ENCODE results near the gene PRIM2.
"Not testable (repeated sequence)": the region's sequence is repeated elsewhere in the genome, so short reads cannot be mapped to it uniquely, and the experiment has no call there.

PRIM2 gene

DNA sequence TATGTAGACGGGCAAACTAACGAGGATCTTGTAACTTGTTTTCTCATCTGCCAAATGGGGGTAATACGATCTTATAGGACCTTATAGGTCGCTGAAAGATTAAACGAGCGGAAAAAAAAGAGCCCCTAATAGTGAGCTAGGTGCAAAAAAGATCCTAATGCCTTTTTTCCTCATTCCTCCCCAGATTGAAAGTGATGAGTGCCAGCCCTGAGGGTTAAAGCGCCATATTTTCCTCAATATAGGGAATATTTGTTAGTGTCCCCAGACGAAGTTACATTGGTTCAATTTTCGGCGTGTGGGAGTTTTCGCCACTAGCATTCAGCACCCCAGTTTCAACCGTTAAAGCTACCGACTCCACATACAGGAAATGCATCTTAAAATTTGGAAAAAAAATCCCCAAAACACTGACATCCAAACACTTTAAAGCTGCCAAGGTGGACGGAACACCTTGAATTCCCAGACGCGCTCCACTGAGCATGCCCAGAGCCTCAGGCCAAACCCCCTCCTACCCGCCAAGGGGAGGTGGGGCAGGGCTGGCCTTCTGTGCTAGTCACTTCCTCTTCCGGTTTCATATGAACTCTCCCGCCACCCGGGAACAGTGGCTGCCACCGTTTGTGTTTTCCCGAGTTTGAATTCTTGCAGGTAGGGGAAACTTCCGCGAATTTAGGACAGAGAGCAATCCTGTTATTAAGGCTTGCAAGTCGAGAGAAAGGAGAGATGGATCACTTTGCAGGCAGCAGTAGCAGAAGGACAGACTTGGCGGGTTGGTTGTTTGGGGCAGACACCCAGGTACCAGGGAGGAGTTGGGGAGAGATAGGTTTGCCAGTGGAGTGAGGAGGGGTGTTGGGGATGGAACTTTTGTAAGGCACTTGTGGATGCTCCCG is at the start of gene PRIM2:
Gene PRIM2 (plus strand): TSS at position 571 of the 884 bp plus-strand sequence. CDS start 816 bp downstream, outside the sequence.
- peak; percentile 92 for DNase-seq (ENCODE audit: low read depth)

GRCh38 chr6:57268294-57268640 is 49.2 kb upstream of the PRIM2 start:
- no peak for DNase-seq (ENCODE audit: low read depth)

DNA sequence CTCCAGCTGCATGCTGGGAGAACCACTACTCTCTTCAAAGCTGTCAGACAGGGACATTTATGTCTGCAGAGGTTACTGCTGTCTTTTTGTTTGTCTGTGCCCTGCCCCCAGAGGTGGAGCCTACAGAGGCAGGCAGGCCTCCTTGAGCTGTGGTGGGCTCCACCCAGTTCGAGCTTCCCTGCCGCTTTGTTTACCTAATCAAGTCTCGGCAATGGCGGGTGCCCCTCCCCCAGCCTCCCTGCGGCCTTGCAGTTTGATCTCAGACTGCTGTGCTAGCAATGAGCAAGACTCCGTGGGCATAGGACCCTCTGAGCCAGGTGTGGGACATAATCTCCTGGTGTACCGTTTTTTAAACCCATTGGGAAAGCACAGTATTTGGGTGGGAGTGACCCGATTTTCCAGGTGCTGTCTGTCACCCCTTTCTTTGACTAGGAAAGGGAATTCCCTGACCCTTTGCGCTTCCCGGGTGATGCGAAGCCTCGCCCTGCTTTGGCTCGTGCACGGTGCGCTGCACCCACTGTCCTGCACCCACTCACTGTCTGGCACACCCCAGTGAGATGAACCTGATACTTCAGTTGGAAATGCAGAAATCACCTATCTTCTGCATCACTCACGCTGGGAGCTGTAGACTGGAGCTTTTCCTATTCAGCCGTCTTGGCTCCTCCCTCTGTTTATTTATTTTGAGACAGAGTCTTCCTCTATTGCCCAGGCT is 43.2 kb upstream of the PRIM2 start:
- not testable (repeated sequence) for DNase-seq (ENCODE audit: low read depth)

DNA sequence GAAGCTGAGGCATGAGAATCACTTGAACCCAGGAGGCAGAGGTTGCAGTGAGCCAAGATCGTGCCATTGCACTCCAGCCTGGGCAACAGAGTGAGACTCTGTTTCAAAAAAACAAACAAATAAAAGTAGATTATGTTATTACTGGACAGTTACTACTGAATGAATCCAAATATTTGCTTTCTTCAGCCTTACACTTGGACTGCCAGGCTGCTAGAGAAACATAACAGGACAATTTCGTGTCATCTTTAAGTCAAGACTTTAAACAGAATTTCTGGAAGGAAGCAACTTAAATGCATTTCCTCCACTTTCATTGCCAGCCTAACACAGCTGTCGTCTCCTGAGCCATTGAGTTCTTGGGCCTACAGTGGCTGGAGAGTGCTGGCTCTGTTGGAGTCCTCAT is 42.0 kb upstream of the PRIM2 start:
- no peak for DNase-seq (ENCODE audit: low read depth)

DNA sequence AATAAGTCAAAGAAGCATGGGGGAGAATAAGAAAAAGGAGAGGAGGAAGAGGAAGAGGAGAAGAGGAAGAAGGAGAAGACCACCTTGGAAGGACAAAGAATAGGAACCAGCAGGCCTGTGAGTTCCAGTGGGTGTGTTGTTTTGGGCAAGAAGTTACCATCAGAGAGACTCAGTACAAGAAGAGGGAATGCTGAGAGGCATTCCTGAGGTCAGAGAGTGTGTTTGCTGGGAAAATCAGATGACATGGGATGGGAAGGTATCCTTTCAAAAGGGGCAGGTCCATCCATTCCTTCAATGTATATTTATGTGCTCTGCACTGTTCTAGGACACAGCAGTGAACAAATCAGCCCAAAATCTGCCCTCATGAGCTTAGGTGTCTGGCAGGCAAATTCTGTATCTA is 40.5 kb upstream of the PRIM2 start:
- no peak for DNase-seq (ENCODE audit: low read depth)

DNA sequence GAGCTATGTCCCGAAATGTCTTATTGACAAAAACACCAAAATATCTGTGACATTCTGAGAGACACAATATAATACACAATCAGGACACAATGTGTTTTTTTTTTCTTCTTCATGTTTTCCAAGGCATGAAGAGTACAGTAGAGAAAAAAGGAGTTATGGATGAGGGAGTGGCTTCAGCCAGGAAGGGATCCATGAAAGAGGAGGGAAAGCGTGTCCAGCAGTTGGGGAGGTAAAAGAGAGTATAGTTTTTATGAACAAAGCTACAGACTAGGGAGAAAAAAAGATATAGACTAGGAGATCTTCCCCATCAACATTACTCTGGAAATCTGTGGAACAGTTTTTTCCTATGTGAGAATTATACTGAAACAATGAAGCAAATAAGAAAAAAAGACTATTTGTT is 38.9 kb upstream of the PRIM2 start:
- no peak for DNase-seq (ENCODE audit: low read depth)

- no peak for DNase-seq (ENCODE audit: low read depth)
These were observed 38.4 kb upstream of the PRIM2 start for GRCh38 chr6:57279013-57279412.

DNA sequence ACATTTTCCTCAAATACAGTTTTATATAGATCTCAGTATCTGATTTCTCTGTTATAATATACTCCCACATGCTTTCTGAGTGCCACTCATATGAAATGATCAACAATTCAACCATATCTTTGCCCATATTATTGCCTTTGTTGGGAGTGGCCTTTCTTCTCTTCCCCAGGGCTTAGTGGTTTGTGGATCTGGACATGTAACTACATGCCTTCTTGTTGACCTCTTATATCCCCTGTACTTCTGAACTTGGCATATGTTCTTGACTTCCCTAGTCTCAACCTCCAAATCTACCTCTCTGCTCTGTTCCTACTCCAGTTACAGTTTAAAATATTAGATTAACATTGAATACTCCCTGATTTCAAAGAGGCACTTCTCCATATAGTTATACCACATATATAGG is 34.3 kb upstream of the PRIM2 start:
- no peak for DNase-seq (ENCODE audit: low read depth)

DNA sequence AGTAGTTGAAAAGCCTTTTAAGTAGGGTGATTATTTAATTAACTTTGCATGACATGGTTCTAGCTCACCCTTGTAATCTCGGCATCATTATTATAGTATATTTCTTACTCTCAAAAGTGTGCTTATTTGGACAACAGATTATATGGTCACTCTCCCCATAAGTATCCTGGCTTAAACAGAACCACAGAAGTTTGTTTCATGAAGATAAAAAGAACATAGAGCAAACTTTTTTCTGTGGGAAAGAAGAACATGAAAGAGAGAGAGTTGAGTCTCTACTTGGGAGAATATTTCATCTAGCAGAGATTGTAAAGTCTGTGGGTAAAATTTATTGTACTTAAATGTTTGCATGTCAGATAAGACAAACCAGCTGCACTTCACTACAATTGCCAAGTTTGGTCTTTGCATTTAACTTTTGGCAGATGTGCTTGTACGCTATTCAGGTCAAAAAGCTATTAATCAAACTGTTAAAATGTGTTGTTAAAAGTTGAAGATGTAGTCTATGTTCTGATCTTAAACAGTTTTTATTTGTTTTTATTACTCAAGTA is 33.4 kb upstream of the PRIM2 start:
- no peak for DNase-seq (ENCODE audit: low read depth)

DNA sequence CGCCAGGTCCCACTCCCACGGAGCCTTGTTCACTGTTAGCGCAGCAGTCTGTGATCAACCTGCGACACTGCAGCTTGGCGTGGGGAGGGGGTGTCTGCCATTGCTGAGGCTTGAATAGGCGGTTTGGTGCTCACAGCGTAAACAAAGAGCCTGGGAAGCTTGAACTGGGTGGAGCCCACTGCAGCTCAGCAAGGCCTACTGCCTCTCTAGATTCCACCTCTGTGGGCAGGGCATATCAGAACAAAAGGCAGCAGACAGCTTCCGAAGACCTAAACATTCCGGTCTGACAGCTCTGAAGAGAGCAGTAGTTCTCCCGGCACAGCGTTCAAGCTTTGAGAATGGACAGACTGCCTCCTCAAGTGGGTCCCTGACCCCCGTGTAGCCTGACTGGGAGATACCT is 29.3 kb upstream of the PRIM2 start:
- DNase-seq (ENCODE audit: low read depth): not testable (repeated sequence)

DNA sequence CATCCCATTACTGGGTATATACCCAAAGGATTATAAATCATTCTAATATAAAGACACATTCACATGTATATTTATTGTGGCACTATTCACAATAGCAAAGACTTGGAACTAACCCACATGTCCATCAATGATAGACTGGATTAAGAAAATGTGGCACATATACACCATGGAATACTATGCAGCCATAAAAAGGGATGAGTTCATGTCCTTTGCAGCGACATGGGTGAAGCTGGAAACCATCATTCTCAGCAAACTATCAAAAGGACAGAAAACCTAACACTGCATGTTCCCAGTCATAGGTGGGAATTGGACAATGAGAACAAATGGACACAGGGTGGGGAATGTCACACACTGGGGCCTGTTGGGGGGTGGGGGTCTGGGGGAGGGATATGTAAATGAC is 24.0 kb upstream of the PRIM2 start:
- not testable (repeated sequence) for DNase-seq (ENCODE audit: low read depth)

DNA sequence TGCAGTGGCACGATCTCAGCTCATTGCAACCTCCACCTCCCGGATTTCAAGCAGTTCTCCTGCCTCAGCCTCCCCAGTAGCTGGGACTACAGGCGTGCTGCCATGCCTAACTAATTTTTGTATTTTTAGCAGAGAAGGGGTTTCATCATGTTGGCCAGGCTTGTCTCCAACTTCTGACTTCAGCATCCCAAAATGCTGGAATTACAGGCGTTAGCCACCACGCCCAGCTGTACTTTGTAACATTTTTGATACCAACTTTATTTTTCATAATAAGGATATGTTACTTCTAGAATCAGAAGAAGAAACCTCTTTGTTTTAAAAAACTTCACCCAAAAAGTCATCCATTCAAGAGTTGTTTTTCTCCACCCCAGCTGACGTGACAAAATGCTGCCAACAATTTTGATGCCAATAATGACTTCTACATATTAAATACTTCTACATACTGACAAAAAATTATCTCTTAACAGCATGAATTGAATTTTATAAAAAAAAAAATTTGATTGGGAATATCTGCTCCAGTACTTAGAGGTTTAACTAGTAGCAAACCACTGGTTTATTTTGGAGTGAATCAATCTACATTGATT is 22.5 kb upstream of the PRIM2 start:
- DNase-seq (ENCODE audit: low read depth): no peak

DNA sequence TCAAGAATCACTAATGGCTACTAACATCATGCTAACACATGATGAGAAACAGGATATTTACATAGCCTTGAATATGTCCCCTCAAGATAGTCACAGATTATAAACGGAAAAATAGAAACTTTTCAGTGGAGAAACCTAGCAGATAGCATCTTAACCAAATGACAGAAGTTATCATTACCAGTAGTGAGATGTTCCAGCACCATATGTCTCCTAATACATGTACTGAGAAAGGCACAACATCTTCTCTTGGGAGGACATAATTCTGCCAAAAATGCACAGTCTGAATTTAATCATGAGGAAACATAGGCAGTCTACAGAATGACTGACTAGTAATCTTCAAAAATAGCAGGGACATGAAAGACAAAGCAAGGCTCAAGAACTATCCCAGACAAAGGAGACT is 19.9 kb upstream of the PRIM2 start:
- no peak for DNase-seq (ENCODE audit: low read depth)

DNA sequence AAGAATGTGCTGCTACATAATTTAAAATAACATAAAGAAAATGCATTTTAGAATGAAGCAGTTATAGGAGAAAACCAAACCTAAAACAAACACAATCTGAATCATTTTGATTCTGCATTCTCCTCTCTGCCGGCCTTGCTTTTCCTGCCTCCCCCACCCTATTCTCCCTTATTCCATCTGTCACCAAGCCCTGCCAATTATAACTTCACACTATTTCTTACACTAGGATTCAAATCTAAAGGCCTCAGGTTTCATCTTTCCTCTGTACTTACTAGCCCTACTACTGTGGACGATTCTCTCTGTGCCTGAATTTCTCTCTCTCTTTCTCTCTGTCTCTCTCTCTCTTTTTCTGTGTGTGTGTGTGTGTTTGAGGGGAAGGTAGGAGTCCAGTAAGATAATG is 18.7 kb upstream of the PRIM2 start:
- no peak for DNase-seq (ENCODE audit: low read depth)

DNA sequence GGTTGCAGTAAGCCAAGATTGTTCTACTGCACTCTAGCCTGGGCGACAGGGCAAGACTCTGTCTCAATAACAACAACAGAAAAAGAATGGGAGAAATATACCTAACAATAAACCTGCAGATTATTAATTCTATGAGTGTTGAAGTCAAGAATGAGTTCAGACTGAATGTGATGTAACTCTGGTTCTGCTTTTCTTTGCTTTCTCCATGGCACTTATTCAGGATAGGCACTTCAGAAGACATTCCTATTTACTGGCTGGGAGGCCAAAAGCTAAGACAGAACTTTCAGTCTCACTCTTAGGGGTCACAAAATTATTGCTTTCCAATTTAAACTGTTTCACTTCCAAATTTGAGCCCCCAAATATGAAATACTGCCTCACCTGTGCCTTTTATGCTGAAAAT is 15.7 kb upstream of the PRIM2 start:
- DNase-seq (ENCODE audit: low read depth): no peak

DNA sequence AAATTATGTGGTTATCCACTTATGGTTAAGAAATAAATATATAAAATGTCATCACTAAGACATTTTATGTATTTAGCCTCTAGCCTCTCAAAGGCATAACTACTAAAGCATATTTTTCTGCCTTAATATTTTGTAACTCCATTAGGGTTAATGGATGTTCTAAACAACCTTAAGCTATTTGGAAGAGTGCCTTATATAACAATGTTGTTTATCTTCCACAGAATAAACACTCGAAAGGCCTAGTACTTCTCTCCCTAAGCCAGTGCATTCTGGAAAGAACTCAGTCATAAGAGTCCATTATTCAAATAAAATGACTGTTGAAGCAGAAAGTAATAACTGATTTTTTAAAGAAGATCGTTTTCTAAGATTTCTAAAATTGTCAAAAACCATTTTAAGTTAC is 15.0 kb upstream of the PRIM2 start:
- DNase-seq (ENCODE audit: low read depth): no peak

- DNase-seq (ENCODE audit: low read depth): no peak
These were observed 13.3 kb upstream of the PRIM2 start for GRCh38 chr6:57303931-57304681.

DNA sequence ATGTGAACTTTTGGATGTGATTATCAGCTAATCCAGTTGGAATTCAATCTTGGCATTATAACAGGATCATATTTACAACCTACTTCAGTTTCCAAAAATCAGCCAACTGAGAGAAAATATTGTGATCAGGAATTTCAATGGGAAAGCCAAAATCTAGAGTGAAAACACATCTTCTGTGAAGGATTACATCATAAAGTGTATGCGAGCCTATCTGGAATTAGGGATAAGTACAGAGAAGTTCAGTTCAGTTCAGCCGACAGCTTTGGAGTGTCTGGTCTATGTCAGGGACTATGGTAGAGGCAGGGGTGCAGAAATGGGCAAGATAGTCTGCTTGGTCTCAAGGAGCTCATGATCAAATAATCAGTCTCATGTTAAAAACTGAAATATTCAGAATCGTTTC is 12.3 kb upstream of the PRIM2 start:
- DNase-seq (ENCODE audit: low read depth): no peak

- DNase-seq (ENCODE audit: low read depth): peak; percentile 65
These were observed 11.7 kb upstream of the PRIM2 start for GRCh38 chr6:57305761-57306160.

DNA sequence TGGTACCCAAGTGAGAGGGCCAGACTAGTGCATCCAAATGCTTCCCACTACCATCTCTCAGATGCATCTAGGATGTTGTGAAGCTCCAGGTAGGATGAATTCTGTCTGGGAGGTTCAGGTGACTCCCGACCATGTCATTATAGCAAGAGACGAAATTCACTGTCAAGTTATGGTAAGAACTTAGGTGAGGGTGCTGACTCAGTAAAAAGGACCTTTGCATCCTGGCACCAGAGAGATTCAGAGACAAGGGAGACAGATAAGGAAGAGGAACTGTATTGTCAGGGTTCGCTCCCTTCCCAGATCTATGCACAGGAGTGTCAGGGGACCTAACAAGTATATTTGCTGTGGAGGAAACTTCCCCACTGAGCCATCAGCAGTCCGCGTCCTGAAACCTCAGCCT is 11.2 kb upstream of the PRIM2 start:
- DNase-seq (ENCODE audit: low read depth): no peak

DNA sequence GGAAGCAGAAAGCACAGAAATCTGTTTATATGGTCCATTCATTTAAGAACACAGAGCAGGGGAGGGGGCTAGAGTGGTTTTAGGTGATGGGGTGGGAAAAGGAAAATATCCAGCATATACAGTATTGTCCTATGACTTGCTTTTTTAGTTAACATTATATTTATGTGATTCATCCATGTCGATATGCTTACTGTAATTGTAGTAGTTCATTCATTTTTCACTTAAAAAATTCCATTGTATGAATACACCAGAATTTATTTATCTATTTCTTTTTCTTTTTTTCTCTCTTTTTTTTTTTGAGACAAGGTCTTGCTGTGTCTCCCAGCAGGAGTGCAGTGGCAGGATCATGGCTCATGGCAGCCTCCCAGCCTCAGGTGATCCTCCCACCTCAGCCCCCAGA is 9.6 kb upstream of the PRIM2 start:
- peak; percentile 47 for DNase-seq (ENCODE audit: low read depth)

- DNase-seq (ENCODE audit: low read depth): not testable (repeated sequence)
These were observed 8.7 kb upstream of the PRIM2 start for GRCh38 chr6:57308755-57309154.

Measured in ELR (cell line).